Prostate gland (tissue), 2 donors: ENCODE results near the gene HES3. TPM values are rescaled to one million over a fixed set of nuclear protein-coding genes. Genes with fewer than 3 reads are reported as not detected.
"Not testable (repeated sequence)": the region's sequence is repeated elsewhere in the genome, so short reads cannot be mapped to it uniquely, and the experiment has no call there.

Experiments used
- DNase-seq: peaks from one replicate; pipeline ENCODE4 v3.0.0-alpha.2; 2019; ENCODE audit warnings: low spot score
- H3K27ac ChIP-seq, 2 donors: fragments of 200-600 bp; sonication (generic); 2 replicates each; pipeline ENCODE4 v1.5.1; 2017 to 2019
- H3K27me3 ChIP-seq: fragments of 200-600 bp; sonication (generic); replicated peaks from 2 replicates; pipeline ENCODE4 v1.5.1; 2019; ENCODE audit not compliant: insufficient read depth
- H3K36me3 ChIP-seq, 2 donors: fragments of 200-600 bp; sonication (generic); 1 replicate in 1 of 2; 2 replicates in 1 of 2; pipeline versions ENCODE4 v1.5.1 to v1.8.1; 2017 to 2019
- H3K4me1 ChIP-seq: fragments of 200-600 bp; sonication (generic); replicated peaks from 2 replicates; pipeline ENCODE4 v1.5.1; 2019
- H3K4me3 ChIP-seq, 2 donors: fragments of 200-600 bp; sonication (generic); 2 replicates each; pipeline ENCODE4 v1.5.1; 2017 to 2019
- H3K9me3 ChIP-seq: fragments of 200-600 bp; sonication (generic); 2 replicates; pipeline ENCODE4 v1.5.1; 2017
- POLR2A ChIP-seq: fragments of 450-650 bp; IDR thresholded peaks from one replicate; pipeline ENCODE4 v1.6.1; 2016; ENCODE audit warnings: antibody characterized with exemption, mild to moderate bottlenecking
- POLR2AphosphoS5 ChIP-seq: sonication (generic); formaldehyde crosslinking; IDR thresholded peaks from one replicate; pipeline ENCODE4 v1.6.1; 2017; ENCODE audit warnings: antibody characterized with exemption
- WGBS: methylation state at CpG from one replicate; pipeline ENCODE4 v1.1.5; 2018; 5-methylcytosine and 5-hydroxymethylcytosine counted together
- intact Hi-C: fragments of 100-400 bp; cut with DNase I; formaldehyde crosslinking; loops from one replicate; pipeline ENCODE4 v1.14.2; 2022
- total RNA-seq, 2 donors: library from RNA; depleted of rRNA; stranded (reverse); fragments of >200 nt; gene quantifications; one replicate each; pipeline ENCODE4 v1.1.0, GENCODE V29; 2016
- TF ChIP-seq, protein P1 (sequence below), 4 experiments: fragments of 200-600 bp in 2 of 4; fragments of 450-650 bp in 2 of 4; sonication (generic) in 2 of 4; IDR thresholded peaks; 1 replicate in 3 of 4; 2 replicates in 1 of 4; pipeline ENCODE4 v1.5.1; 2016 to 2019; ENCODE audit warnings: antibody characterized with exemption in 4 of 4, mild to moderate bottlenecking in 2 of 4, moderate library complexity in 2 of 4

The HES3 gene
- total RNA-seq, 2 donors from 2014 or later, result not detected

DNA sequence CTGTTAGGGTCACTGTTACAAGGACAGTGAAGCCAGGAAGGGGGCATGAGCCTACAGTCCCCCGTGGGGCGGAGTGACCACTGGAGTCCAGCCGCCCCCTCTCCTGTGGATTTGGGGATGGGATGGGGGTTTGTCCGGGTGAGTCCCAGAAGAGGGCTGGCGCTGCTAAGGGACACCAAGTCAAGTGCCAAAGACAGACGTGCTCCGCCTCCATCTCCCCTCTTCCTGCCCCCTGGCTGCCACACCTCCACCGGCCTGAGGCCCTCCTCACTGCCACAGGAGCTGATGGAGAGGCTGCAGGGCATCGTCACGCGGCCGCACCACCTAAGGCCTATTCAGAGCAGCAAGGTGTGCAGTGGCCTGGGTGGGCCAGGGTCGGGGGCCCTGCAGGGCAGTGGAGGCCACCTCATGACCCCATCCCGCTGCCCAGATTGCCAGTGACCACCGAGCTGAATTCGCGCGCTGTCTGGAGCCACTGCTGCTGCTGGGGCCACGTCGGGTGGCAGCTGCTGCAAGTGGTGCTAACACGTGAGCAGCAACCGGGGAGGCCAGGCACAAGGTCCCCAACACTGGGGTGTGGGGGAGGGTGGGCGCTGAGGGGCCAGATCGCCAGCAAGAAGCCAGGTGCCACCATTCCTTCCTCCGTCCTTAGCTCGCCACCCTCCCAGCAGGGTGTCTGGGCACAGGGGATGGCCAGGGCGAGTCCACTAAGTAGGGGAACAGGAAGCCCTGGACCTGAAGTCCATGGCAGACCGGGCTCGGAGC, 33.2 kb upstream of the HES3 start:
- no peaks in the 10 kb centered on the region for H3K9me3 ChIP-seq
- no peaks in the 10 kb centered on the region for H3K4me1 ChIP-seq
- no peak for TF ChIP-seq POLR2A
- TF ChIP-seq, protein P1, sequence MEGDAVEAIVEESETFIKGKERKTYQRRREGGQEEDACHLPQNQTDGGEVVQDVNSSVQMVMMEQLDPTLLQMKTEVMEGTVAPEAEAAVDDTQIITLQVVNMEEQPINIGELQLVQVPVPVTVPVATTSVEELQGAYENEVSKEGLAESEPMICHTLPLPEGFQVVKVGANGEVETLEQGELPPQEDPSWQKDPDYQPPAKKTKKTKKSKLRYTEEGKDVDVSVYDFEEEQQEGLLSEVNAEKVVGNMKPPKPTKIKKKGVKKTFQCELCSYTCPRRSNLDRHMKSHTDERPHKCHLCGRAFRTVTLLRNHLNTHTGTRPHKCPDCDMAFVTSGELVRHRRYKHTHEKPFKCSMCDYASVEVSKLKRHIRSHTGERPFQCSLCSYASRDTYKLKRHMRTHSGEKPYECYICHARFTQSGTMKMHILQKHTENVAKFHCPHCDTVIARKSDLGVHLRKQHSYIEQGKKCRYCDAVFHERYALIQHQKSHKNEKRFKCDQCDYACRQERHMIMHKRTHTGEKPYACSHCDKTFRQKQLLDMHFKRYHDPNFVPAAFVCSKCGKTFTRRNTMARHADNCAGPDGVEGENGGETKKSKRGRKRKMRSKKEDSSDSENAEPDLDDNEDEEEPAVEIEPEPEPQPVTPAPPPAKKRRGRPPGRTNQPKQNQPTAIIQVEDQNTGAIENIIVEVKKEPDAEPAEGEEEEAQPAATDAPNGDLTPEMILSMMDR (IDR thresholded peaks at IDR 0.05), result no peak
- no peak for TF ChIP-seq POLR2AphosphoS5
- WGBS, result 91% methylated on average over 29 of the region's 29 CpGs
- H3K4me3 ChIP-seq, result no peak overlapping the region
- no peaks in the 10 kb centered on the region for H3K27me3 ChIP-seq
- DNase-seq, result no peak
- H3K36me3 ChIP-seq, result no peaks in the 10 kb centered on the region
- no peak overlapping the region for H3K27ac ChIP-seq
- intact Hi-C loops, result no loop called here

DNA sequence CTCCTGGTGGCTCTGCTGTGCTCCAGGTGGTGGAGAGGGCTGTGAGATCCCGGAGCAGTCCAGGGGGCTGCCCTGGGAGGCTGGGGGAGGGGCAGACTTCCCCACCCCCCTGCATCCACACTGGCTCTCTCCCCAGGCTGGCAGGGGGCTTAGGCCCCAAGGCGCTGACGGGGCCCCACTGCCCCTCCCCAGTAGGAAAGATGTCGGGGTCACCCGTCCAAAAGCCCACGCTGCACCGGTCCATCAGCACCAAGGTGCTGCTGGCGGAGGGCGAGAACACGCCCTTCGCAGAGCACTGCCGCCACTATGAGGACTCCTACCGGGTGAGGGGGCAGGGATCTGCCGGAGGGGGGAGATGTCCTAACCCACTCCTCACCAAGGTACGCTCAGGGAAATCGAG, 32.2 kb upstream of the HES3 start:
- no peak for DNase-seq
- WGBS, result 90% methylated on average over 13 of the region's 16 CpGs
- Histone ChIP-seq H3K27ac (no peak overlapping the region), H3K4me3 (no peak overlapping the region), H3K9me3 (no peaks in the 10 kb centered on the region), H3K27me3 (no peaks in the 10 kb centered on the region), H3K4me1 (no peaks in the 10 kb centered on the region), H3K36me3 (no peaks in the 10 kb centered on the region)
- TF ChIP-seq POLR2A (no peak), POLR2AphosphoS5 (no peak)
- TF ChIP-seq, protein P1 (IDR thresholded peaks at IDR 0.05), result no peak
- intact Hi-C loops, result no loop called here

DNA sequence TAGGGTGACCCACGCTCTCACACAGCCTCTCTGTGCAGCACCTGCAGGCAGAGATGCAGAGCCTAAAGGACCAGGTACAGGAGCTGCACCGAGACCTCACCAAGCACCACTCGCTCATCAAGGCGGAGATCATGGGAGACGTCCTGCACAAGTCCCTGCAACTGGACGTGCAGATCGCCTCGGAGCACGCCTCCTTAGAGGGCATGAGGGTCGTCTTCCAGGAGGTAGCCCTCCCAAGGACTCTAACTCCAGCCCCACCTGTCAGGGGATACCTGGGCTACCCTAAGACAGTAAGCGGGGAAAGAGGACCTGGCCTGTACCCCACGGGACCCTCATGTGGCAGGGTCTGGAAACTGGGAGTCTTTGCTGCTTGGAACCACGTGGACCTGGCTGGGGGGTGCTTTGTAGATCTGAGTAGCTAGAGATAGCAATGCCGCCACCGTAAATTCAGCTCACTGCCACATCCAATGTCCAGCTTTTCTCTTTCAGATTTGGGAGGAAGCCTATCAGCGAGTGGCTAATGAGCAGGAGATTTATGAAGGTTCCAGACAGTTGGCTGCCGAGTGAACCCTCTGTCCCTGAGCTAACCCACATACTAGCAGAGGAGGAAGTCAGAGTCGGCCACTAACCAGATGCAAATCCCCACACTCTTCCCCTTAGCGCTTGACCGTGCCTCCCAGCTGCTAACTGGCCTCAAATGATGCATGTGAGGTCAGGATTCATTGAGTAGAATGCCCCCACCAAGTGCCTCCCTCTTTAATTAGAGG, 31.6 kb upstream of the HES3 start:
- Histone ChIP-seq H3K36me3 (no peaks in the 10 kb centered on the region), H3K27me3 (no peaks in the 10 kb centered on the region), H3K4me3 (no peak overlapping the region), H3K4me1 (no peaks in the 10 kb centered on the region), H3K27ac (no peak overlapping the region), H3K9me3 (no peaks in the 10 kb centered on the region)
- TF ChIP-seq, protein P1 (IDR thresholded peaks at IDR 0.05), result no peak
- TF ChIP-seq POLR2A (no peak), POLR2AphosphoS5 (no peak)
- DNase-seq, result no peak
- 82% methylated on average over 20 of the region's 20 CpGs for WGBS
- intact Hi-C loops, result no loop called here

DNA sequence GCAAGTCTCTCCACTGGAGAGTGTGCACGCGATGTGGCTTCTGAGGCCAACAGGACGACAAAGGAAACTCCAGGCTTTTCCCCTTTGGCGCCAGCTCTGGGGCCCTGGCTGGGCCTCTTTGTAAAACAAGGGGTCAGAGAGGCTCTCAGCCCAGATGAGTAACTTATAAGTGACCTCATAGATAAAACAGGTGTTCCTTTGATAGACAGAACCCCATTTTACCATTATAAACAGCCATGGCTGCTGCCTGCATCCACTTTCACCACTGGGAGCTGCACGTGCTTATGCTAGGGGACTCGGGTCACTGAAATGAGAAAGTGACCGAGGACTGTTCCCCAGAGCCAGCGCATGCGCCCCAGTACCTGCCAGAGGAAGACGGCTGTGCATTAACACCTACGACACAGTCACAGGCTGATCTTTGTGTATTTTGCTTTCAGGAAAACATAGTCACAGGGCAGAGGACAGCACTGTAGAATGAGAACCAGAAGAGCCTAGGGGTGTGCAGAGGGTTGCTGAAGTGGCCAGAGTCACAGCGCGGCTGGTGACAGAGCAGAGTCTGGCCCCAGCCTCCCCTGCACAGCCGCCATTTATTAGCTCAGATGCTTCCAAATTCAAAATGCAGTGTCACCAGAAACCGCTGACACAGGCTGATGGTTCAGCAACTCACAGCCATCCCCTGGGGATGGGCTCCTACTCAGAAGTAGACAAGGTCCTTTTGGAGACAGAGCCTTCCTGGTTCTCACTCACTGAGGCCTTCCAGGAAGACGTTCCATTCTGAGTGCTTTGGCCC, 25.4 kb upstream of the HES3 start:
- no peak for DNase-seq
- Histone ChIP-seq H3K4me3 (no peak overlapping the region), H3K9me3 (no peaks in the 10 kb centered on the region), H3K36me3 (no peaks in the 10 kb centered on the region), H3K4me1 (no peaks in the 10 kb centered on the region), H3K27ac (no peak overlapping the region), H3K27me3 (no peaks in the 10 kb centered on the region)
- intact Hi-C loops, result no loop called here
- 85% methylated on average over 15 of the region's 16 CpGs for WGBS
- TF ChIP-seq, protein P1 (IDR thresholded peaks at IDR 0.05), result no peak
- no peak for TF ChIP-seq POLR2AphosphoS5
- no peak for TF ChIP-seq POLR2A

DNA sequence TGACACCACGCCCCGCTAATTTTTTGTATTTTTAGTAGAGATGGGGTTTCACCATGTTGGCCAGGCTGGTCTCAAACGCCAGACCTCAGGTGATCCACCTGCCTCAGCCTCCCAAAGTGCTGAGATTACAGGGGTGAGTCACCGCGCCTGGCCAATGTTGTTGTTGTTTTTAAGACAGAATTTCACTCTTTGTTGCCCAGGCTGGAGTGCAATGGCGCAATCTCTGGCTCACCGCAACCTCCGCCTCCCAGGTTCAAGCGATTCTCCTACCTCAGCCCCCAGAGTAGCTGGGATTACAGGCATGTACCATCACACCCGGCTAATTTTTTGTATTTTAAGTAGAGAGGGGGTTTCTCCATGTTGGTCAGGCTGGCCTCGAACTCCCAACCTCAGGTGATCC, 24.3 kb upstream of the HES3 start:
- not testable (repeated sequence) for H3K27ac ChIP-seq

More for the DNA sequence above, 24.3 kb upstream of the HES3 start:
- H3K27me3 ChIP-seq, H3K4me1 ChIP-seq, H3K4me3 ChIP-seq, DNase-seq, H3K36me3 ChIP-seq, intact Hi-C loops, H3K9me3 ChIP-seq: not testable (repeated sequence)
- 86% methylated on average over 11 of the region's 11 CpGs for WGBS
